Sigmoid colon (tissue), 7 donors: ENCODE results near the gene PPOX. TPM values are rescaled to one million over a fixed set of nuclear protein-coding genes. Genes with fewer than 3 reads are reported as not detected.
A peak's percentile ranks its signal among the peaks of the same experiment; 100 is the strongest.

Experiments used
- DNase-seq: peaks from one replicate; pipeline ENCODE4 v3.0.0-alpha.2; 2019
- H3K27ac ChIP-seq, 4 donors: fragments of 200-600 bp; sonication (generic); one replicate each; pipeline ENCODE4 v1.5.1; 2016 to 2019; ENCODE audit warnings: mild to moderate bottlenecking in 1 of 4
- H3K27me3 ChIP-seq, 3 donors: fragments of 200-600 bp; sonication (generic); one replicate each; pipeline ENCODE4 v1.5.1; 2019; ENCODE audit warnings: mild to moderate bottlenecking in 1 of 3
- H3K36me3 ChIP-seq, 4 donors: fragments of 200-600 bp; sonication (generic); one replicate each; pipeline ENCODE4 v1.5.1; 2016 to 2019
- H3K4me1 ChIP-seq, 4 donors: fragments of 200-600 bp; sonication (generic); one replicate each; pipeline ENCODE4 v1.5.1; 2017 to 2019
- H3K4me3 ChIP-seq, 4 donors: fragments of 200-600 bp; sonication (generic); one replicate each; pipeline ENCODE4 v1.5.1; 2017 to 2019; ENCODE audit warnings: mild to moderate bottlenecking in 2 of 4, moderate library complexity in 1 of 4
- H3K9me3 ChIP-seq, 4 donors: fragments of 200-600 bp in 3 of 4; sonication (generic) in 3 of 4; one replicate each; pipeline versions ENCODE4 v1.5.1 to v1.6.1; 2013 to 2019
- CTCF ChIP-seq, 4 experiments: fragments of 450-650 bp in 3 of 4; fragments of 200-600 bp in 1 of 4; IDR thresholded peaks; one replicate each; pipeline ENCODE4 v1.5.1; 2016 to 2019; ENCODE audit warnings: antibody characterized with exemption in 4 of 4, mild to moderate bottlenecking in 3 of 4, moderate library complexity in 2 of 4
- EP300 ChIP-seq, 4 donors: sonication (generic); formaldehyde crosslinking; IDR thresholded peaks; one replicate each; pipeline ENCODE4 v1.6.1; 2017; ENCODE audit warnings: antibody characterized with exemption in 4 of 4
- POLR2A ChIP-seq, 2 donors: fragments of 450-650 bp; IDR thresholded peaks; one replicate each; pipeline ENCODE4 v1.6.1; 2016; ENCODE audit warnings: antibody characterized with exemption in 2 of 2, mild to moderate bottlenecking in 2 of 2, moderate library complexity in 2 of 2
- POLR2AphosphoS5 ChIP-seq, 4 donors: sonication (generic); formaldehyde crosslinking; IDR thresholded peaks; one replicate each; pipeline ENCODE4 v1.6.1; 2017; ENCODE audit warnings: antibody characterized with exemption in 4 of 4
- WGBS, 2 donors: extraction: QIAGEN DNeasy Blood & Tissue Kit; methylation state at CpG; one replicate each; pipeline ENCODE4 v1.1.7; 2013; 5-methylcytosine and 5-hydroxymethylcytosine counted together
- intact Hi-C: fragments of 100-400 bp; cut with DNase I; formaldehyde crosslinking; loops from one replicate; pipeline ENCODE4 v1.15.1; 2023
- polyA plus RNA-seq, 3 donors: library from polyadenylated mRNA; stranded (reverse); fragments of 200-250 nt; gene quantifications; one replicate each; pipeline ENCODE4 v1.2.3, GENCODE V29; 2013
- total RNA-seq, 4 donors: library from RNA; depleted of rRNA; stranded (reverse); fragments of >200 nt; gene quantifications; one replicate each; pipeline ENCODE4 v1.1.0, GENCODE V29; 2016
- donor health status: healthy with polysubstance abuse.
- donor health status: Bipolar disorder and iron deficiency.
- donor health status: healthy.

PPOX gene
- total and polyA plus RNA-seq, 7 donors, result 7.4 to 30.9 (median 17.7) TPM

- no peaks in the 10 kb centered on the region for H3K9me3 ChIP-seq
Measured at GRCh38 chr1:161171696-161172095, 5.5 kb downstream of the PPOX start.

GRCh38 chr1:161172349-161172748 is 6.1 kb downstream of the PPOX start:
- Histone ChIP-seq H3K27me3 (no peaks in the 10 kb centered on the region), H3K4me1 (peaks cover 0 to 41% (median 28%) of the 10 kb centered on the region in 4 donors)

More at GRCh38 chr1:161171696-161172095, 5.5 kb downstream of the PPOX start:
- Histone ChIP-seq H3K27ac (peak overlapping the region in 3 of 4 donors; percentile 6 to 51 (median 51)), H3K36me3 (peaks cover 28 to 76% (median 39%) of the 10 kb centered on the region in 4 donors), H3K4me3 (no peak overlapping the region), H3K4me1 (peaks cover 0 to 43% (median 33%) of the 10 kb centered on the region in 4 donors), H3K27me3 (no peaks in the 10 kb centered on the region)
- no peak for DNase-seq
- WGBS, 2 donors, result 86 to 92% methylated on average over 12 of the region's 12 CpGs
- TF ChIP-seq CTCF (IDR thresholded peaks at IDR 0.05) (no peak), POLR2A (IDR thresholded peaks at IDR 0.05) (no peak), POLR2AphosphoS5 (IDR thresholded peaks at IDR 0.05) (no peak), EP300 (IDR thresholded peaks at IDR 0.05) (no peak)
- intact Hi-C loops, result no loop called here

GRCh38 chr1:161172776-161173376 is 6.7 kb downstream of the PPOX start:
- peaks cover 28 to 76% (median 39%) of the 10 kb centered on the region in 4 donors for H3K36me3 ChIP-seq
- 63 to 65% methylated on average over 4 of the region's 4 CpGs for WGBS, 2 donors
- no peaks in the 10 kb centered on the region for H3K9me3 ChIP-seq
- no peak for DNase-seq
- peak overlapping the region in 3 of 4 donors; percentile 33 to 51 (median 51) for H3K27ac ChIP-seq
- H3K4me1 ChIP-seq, result peaks cover 0 to 40% (median 25%) of the 10 kb centered on the region in 4 donors
- intact Hi-C loops, result no loop called here
- TF ChIP-seq POLR2AphosphoS5 (IDR thresholded peaks at IDR 0.05), result peak in 1 of 4 donors; percentile 25
- no peak for TF ChIP-seq EP300 (IDR thresholded peaks at IDR 0.05)
- no peak for TF ChIP-seq CTCF (IDR thresholded peaks at IDR 0.05)
- no peak for TF ChIP-seq POLR2A (IDR thresholded peaks at IDR 0.05)
- no peak overlapping the region for H3K4me3 ChIP-seq
- H3K27me3 ChIP-seq, result no peaks in the 10 kb centered on the region

More at GRCh38 chr1:161172349-161172748, 6.1 kb downstream of the PPOX start:
- no peak for TF ChIP-seq POLR2A (IDR thresholded peaks at IDR 0.05)
- no peak for TF ChIP-seq POLR2AphosphoS5 (IDR thresholded peaks at IDR 0.05)
- no peak for TF ChIP-seq CTCF (IDR thresholded peaks at IDR 0.05)
- TF ChIP-seq EP300 (IDR thresholded peaks at IDR 0.05), result no peak
- DNase-seq, result no peak
- no peak overlapping the region for H3K4me3 ChIP-seq
- 84 to 91% methylated on average over 1 of the region's 1 CpG for WGBS, 2 donors
- intact Hi-C loops, result no loop called here
- no peaks in the 10 kb centered on the region for H3K9me3 ChIP-seq
- peaks cover 28 to 76% (median 39%) of the 10 kb centered on the region in 4 donors for H3K36me3 ChIP-seq
- peak overlapping the region in 3 of 4 donors; percentile 33 to 51 (median 51) for H3K27ac ChIP-seq

- Histone ChIP-seq H3K9me3 (no peaks in the 10 kb centered on the region), H3K36me3 (peaks cover 28 to 73% (median 39%) of the 10 kb centered on the region in 4 donors), H3K4me3 (no peak overlapping the region), H3K27ac (peak overlapping the region in 3 of 4 donors; percentile 33 to 51 (median 51)), H3K4me1 (peaks cover 0 to 38% (median 24%) of the 10 kb centered on the region in 4 donors), H3K27me3 (no peaks in the 10 kb centered on the region)
- TF ChIP-seq CTCF (IDR thresholded peaks at IDR 0.05), result no peak
- TF ChIP-seq POLR2A (IDR thresholded peaks at IDR 0.05), result no peak
- no peak for DNase-seq
- 94 to 95% methylated on average over 11 of the region's 11 CpGs for WGBS, 2 donors
- intact Hi-C loops, result no loop called here
Measured at GRCh38 chr1:161173711-161174110, 7.5 kb downstream of the PPOX start.
